ENCODE data around the gene ARRB1. TPM values are rescaled to one million over a fixed set of nuclear protein-coding genes. Genes with fewer than 3 reads are reported as not detected.

ARRB1 gene
- total RNA-seq, 1 donor: 33.2 TPM

DNA sequence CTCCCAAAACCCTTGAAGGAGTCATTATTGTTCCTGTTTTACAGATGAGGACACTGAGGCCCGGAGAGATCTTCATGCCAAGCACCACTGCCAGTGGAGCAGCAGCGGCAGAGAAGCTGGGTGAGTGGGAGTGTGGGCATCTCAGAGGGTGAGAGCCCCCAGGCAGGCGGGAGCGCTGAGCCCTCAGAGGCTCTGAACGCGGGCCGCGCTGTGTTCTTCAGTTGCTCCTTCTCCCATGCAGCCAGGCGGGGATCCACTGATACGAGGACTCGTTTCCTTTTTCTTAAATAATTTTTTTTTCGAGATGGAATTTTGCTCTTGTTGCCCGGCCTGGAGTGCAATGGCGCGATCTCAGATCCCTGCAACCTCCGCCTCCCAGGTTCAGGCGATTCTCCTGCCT, 63.9 kb downstream of the ARRB1 start:
- DNase-seq (ENCODE audit: low read depth): no peak
- no peak overlapping the region for H3K4me3 ChIP-seq (ENCODE audit: low read depth, low read length)
- TF ChIP-seq, protein P1, sequence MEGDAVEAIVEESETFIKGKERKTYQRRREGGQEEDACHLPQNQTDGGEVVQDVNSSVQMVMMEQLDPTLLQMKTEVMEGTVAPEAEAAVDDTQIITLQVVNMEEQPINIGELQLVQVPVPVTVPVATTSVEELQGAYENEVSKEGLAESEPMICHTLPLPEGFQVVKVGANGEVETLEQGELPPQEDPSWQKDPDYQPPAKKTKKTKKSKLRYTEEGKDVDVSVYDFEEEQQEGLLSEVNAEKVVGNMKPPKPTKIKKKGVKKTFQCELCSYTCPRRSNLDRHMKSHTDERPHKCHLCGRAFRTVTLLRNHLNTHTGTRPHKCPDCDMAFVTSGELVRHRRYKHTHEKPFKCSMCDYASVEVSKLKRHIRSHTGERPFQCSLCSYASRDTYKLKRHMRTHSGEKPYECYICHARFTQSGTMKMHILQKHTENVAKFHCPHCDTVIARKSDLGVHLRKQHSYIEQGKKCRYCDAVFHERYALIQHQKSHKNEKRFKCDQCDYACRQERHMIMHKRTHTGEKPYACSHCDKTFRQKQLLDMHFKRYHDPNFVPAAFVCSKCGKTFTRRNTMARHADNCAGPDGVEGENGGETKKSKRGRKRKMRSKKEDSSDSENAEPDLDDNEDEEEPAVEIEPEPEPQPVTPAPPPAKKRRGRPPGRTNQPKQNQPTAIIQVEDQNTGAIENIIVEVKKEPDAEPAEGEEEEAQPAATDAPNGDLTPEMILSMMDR (IDR thresholded peaks at IDR 0.05; ENCODE audit: insufficient read depth, low read depth, low read length): no peak

- H3K4me3 ChIP-seq (ENCODE audit: low read depth, low read length): no peak overlapping the region
- DNase-seq (ENCODE audit: low read depth): no peak
- TF ChIP-seq, protein P1 (IDR thresholded peaks at IDR 0.05; ENCODE audit: insufficient read depth, low read depth, low read length): no peak
Observed at GRCh38 chr11:75286826-75287465, 64.5 kb downstream of the ARRB1 start.

- no peak for DNase-seq (ENCODE audit: low read depth)
- TF ChIP-seq, protein P1 (IDR thresholded peaks at IDR 0.05; ENCODE audit: insufficient read depth, low read depth, low read length): no peak
Observed at GRCh38 chr11:75285776-75286360, 65.6 kb downstream of the ARRB1 start.

GRCh38 chr11:75283391-75283931, 68.0 kb downstream of the ARRB1 start:
- H3K4me3 ChIP-seq (ENCODE audit: low read depth, low read length): no peak overlapping the region
- TF ChIP-seq, protein P1 (IDR thresholded peaks at IDR 0.05; ENCODE audit: insufficient read depth, low read depth, low read length): no peak
- DNase-seq (ENCODE audit: low read depth): no peak

More at GRCh38 chr11:75285776-75286360, 65.6 kb downstream of the ARRB1 start:
- no peak overlapping the region for H3K4me3 ChIP-seq (ENCODE audit: low read depth, low read length)

- TF ChIP-seq, protein P1 (IDR thresholded peaks at IDR 0.05; ENCODE audit: insufficient read depth, low read depth, low read length): no peak
- H3K4me3 ChIP-seq (ENCODE audit: low read depth, low read length): no peak overlapping the region
- no peak for DNase-seq (ENCODE audit: low read depth)
Observed at GRCh38 chr11:75281469-75282095, 69.9 kb downstream of the ARRB1 start.

- no peak for DNase-seq (ENCODE audit: low read depth)
- no peak overlapping the region for H3K4me3 ChIP-seq (ENCODE audit: low read depth, low read length)
- TF ChIP-seq, protein P1 (IDR thresholded peaks at IDR 0.05; ENCODE audit: insufficient read depth, low read depth, low read length): no peak
Observed at GRCh38 chr11:75280770-75281468, 70.5 kb downstream of the ARRB1 start.

Data from fibroblast of villous mesenchyme (primary cell).